Lower lobe of right lung (tissue), 2 donors: ENCODE results near the gene AIRE. TPM values are rescaled to one million over a fixed set of nuclear protein-coding genes. Genes with fewer than 3 reads are reported as not detected.

Experiments
- ATAC-seq, 2 donors: fragments of 200-7000 bp; cut with Tn5 transposase; one replicate each; pipeline ENCODE4 v1.9.1; 2020 to 2022; ENCODE audit warnings: mild to moderate bottlenecking in 2 of 2, moderate library complexity in 2 of 2
- DNase-seq: peaks from one replicate; pipeline ENCODE4 v3.0.0-alpha.2; 2020
- H3K27ac ChIP-seq: fragments of 200-600 bp; one replicate; pipeline ENCODE4 v1.8.0; 2022
- H3K27me3 ChIP-seq: fragments of 200-600 bp; one replicate; pipeline ENCODE4 v1.8.0; 2022; ENCODE audit warnings: low read depth
- H3K36me3 ChIP-seq: fragments of 200-600 bp; one replicate; pipeline ENCODE4 v1.8.0; 2022; ENCODE audit warnings: mild to moderate bottlenecking
- H3K4me1 ChIP-seq: fragments of 200-600 bp; one replicate; pipeline ENCODE4 v1.8.0; 2022
- H3K4me3 ChIP-seq: fragments of 200-600 bp; one replicate; pipeline ENCODE4 v1.8.0; 2022; ENCODE audit warnings: mild to moderate bottlenecking
- H3K9me3 ChIP-seq: fragments of 200-600 bp; one replicate; pipeline ENCODE4 v1.8.0; 2022
- intact Hi-C: fragments of 100-400 bp; cut with DNase I; formaldehyde crosslinking; loops from one replicate; pipeline ENCODE4 v1.11.0; 2022
- total RNA-seq: library from RNA; stranded (reverse); fragmentation: NEBNext Ultra II Directional; extraction: Animal tissue kit (Norgen Biotek cat#: 25700); gene quantifications from one replicate; pipeline ENCODE4 v1.2.1, GENCODE V29; 2021
- TF ChIP-seq, protein P1 (sequence below): fragments of 200-600 bp; IDR thresholded peaks from one replicate; pipeline ENCODE4 v1.8.0; 2022; ENCODE audit warnings: antibody characterized with exemption, mild to moderate bottlenecking
- donor health status: DM: no; HTN: yes; CAD: no; lungs with severe emphysema.

AIRE gene
- total RNA-seq, 1 donor from 2014 or later = not detected

DNA sequence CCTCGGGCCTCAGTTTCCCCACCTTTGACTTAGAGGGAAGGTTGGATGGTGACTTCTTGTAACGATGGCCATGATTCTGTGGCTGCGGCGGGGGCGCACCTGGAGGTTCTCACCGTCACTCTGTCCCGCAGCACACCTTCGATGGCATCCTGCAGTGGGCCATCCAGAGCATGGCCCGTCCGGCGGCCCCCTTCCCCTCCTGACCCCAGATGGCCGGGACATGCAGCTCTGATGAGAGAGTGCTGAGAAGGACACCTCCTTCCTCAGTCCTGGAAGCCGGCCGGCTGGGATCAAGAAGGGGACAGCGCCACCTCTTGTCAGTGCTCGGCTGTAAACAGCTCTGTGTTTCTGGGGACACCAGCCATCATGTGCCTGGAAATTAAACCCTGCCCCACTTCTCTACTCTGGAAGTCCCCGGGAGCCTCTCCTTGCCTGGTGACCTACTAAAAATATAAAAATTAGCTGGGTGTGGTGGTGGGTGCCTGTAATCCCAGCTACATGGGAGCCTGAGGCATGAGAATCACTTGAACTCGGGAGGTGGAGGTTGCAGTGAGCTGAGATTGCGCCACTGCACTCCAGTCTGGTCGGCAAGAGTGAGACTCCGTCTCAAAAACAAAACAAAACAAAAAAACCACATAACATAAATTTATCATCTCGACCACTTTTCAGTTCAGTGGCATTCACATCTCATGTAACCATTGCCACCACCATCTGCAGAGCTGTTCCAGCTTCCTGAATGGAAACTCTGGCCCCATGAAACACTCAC, 12.0 kb downstream of the AIRE start:
- no peaks in the 10 kb centered on the region for H3K9me3 ChIP-seq
- H3K27ac ChIP-seq = peak overlapping the region; percentile 53
- TF ChIP-seq, protein P1, sequence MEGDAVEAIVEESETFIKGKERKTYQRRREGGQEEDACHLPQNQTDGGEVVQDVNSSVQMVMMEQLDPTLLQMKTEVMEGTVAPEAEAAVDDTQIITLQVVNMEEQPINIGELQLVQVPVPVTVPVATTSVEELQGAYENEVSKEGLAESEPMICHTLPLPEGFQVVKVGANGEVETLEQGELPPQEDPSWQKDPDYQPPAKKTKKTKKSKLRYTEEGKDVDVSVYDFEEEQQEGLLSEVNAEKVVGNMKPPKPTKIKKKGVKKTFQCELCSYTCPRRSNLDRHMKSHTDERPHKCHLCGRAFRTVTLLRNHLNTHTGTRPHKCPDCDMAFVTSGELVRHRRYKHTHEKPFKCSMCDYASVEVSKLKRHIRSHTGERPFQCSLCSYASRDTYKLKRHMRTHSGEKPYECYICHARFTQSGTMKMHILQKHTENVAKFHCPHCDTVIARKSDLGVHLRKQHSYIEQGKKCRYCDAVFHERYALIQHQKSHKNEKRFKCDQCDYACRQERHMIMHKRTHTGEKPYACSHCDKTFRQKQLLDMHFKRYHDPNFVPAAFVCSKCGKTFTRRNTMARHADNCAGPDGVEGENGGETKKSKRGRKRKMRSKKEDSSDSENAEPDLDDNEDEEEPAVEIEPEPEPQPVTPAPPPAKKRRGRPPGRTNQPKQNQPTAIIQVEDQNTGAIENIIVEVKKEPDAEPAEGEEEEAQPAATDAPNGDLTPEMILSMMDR = peak; percentile 85
- peak; percentile 90 for DNase-seq
- intact Hi-C loops = no loop called here
- no peaks in the 10 kb centered on the region for H3K36me3 ChIP-seq
- H3K4me1 ChIP-seq = peaks cover 51% of the 10 kb centered on the region
- no peaks in the 10 kb centered on the region for H3K27me3 ChIP-seq
- no peak overlapping the region for H3K4me3 ChIP-seq
- peak; percentile 62 to 65 for ATAC-seq

GRCh38 chr21:44298301-44298700, 12.6 kb downstream of the AIRE start:
- Histone ChIP-seq H3K9me3 (no peaks in the 10 kb centered on the region), H3K36me3 (no peaks in the 10 kb centered on the region), H3K27ac (peak overlapping the region; percentile 53), H3K27me3 (no peaks in the 10 kb centered on the region), H3K4me1 (peaks cover 57% of the 10 kb centered on the region), H3K4me3 (no peak overlapping the region)
- no peak for ATAC-seq
- intact Hi-C loops = no loop called here
- DNase-seq = no peak
- TF ChIP-seq, protein P1 = no peak

DNA sequence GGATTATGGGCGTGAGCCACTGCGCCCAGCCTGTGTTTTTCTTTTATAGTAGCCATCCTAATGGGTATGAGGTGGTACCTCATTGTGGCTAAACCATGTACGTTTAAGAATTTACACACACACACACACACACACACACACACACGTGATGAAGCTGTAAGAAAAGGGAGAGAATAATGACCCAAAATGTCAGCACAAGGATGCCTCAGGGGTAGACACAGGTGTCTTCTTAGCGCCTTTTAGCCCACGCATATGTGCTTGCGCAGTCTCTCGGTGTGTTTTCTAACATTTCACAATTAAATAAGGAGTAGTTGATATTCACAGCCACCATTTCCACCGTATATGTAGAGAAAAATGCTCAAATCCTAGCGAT, 13.4 kb downstream of the AIRE start:
- intact Hi-C loops = no loop called here
- peak overlapping the region; percentile 78 for H3K4me3 ChIP-seq
- H3K36me3 ChIP-seq = no peaks in the 10 kb centered on the region
- TF ChIP-seq, protein P1 = no peak
- peaks cover 65% of the 10 kb centered on the region for H3K4me1 ChIP-seq
- ATAC-seq = no peak
- peak overlapping the region; percentile 95 for H3K27ac ChIP-seq
- no peak for DNase-seq
- H3K9me3 ChIP-seq = no peaks in the 10 kb centered on the region
- no peaks in the 10 kb centered on the region for H3K27me3 ChIP-seq

DNA sequence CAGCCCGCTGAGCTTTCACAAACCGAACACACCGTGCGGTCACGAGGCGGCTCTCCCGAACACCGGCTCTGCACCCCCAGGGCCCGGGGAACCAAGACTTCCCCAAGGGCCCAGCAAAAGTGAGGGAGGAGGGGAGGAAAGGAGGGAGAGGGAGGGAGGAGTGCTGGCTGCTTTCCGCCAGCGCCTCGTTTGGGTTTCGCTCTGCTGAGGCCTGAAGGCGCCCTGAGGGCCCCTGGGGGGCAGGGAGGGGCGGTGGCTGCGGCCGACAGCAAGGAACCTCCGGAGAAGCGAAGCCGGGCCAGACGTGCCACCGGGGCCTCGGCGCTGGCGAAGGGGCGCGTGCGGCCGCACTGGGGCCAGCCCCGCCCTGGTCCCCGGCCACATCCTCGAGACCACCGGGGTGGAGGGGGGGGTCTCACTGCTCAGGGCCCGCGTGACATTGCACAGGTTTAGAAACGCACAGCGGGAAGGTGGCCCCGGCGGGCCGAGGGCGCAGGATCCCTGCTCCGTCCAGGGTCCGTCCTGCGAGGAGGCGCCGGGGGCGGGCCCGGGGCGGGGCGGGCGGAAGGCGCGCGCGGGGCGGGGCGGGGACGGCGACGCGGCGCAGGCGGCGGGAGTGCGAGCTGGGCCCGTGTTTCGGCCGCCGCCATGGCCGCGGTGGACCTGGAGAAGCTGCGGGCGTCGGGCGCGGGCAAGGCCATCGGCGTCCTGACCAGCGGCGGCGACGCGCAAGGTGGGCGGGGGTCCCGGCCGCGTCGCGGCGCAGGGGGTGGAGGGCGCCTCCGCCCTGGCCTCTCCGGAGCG, 14.0 kb downstream of the AIRE start, which contains the start of gene PFKL:
TSS of gene PFKL (plus strand) at position 596 of the 804 bp plus-strand sequence. CDS start at position 649, 53 bp downstream.
- H3K4me3 ChIP-seq = peak within 1 kb of the TSS; percentile 78
- intact Hi-C loops = no loop called here
- H3K9me3 ChIP-seq = no peaks in the 10 kb centered on the region
- ATAC-seq (peak; percentile 78 to 83), DNase-seq (peak; percentile 80)
- no peaks in the 10 kb centered on the region for H3K36me3 ChIP-seq
- TF ChIP-seq, protein P1 = no peak
- no peaks in the 10 kb centered on the region for H3K27me3 ChIP-seq
- peaks cover 64% of the 10 kb centered on the region for H3K4me1 ChIP-seq
- peak within 1 kb of the TSS; percentile 95 for H3K27ac ChIP-seq

- TF ChIP-seq, protein P1 = no peak
- Histone ChIP-seq H3K27ac (peak overlapping the region; percentile 95), H3K27me3 (no peaks in the 10 kb centered on the region), H3K36me3 (no peaks in the 10 kb centered on the region), H3K4me3 (peak overlapping the region; percentile 78), H3K9me3 (no peaks in the 10 kb centered on the region), H3K4me1 (peaks cover 66% of the 10 kb centered on the region)
- ATAC-seq = peak; percentile 74 to 82
- DNase-seq = peak; percentile 88
- intact Hi-C loops = no loop called here
Measured at GRCh38 chr21:44300262-44300959, 14.7 kb downstream of the AIRE start.
